Endodermal cell (in vitro differentiated cells): ENCODE measurements around the gene TMEM45B. TPM values are rescaled to one million over a fixed set of nuclear protein-coding genes. Genes with fewer than 3 reads are reported as not detected.

Source experiments
- DNase-seq: peaks from one replicate; pipeline ENCODE4 v3.0.0-alpha.2; 2017
- H3K27ac ChIP-seq: 2 replicates; pipeline ENCODE4 v1.5.1; 2013; ENCODE audit warnings: mild to moderate bottlenecking, low read depth, low read length, moderate library complexity
- H3K27me3 ChIP-seq: 2 replicates; pipeline ENCODE4 v1.6.1; 2013; ENCODE audit warnings: mild to moderate bottlenecking, low read length, moderate library complexity; ENCODE audit not compliant: insufficient read depth, control insufficient read depth, poor library complexity, severe bottlenecking
- H3K36me3 ChIP-seq: 2 replicates; pipeline ENCODE4 v1.7.0; 2013; ENCODE audit warnings: mild to moderate bottlenecking, low read length, moderate library complexity; ENCODE audit not compliant: control insufficient read depth, insufficient read depth
- H3K4me1 ChIP-seq: one replicate; pipeline ENCODE4 v1.7.0; 2013; ENCODE audit warnings: low read length; ENCODE audit not compliant: control insufficient read depth, insufficient read depth
- H3K4me3 ChIP-seq: 2 replicates; pipeline ENCODE4 v1.5.1; 2013; ENCODE audit warnings: mild to moderate bottlenecking, low read length, moderate library complexity
- H3K9ac ChIP-seq: 2 replicates; pipeline ENCODE4 v1.6.1; 2013; ENCODE audit warnings: mild to moderate bottlenecking, low read length, moderate library complexity; ENCODE audit not compliant: poor library complexity, severe bottlenecking; ENCODE audit errors: extremely low read depth
- H3K9me3 ChIP-seq: 2 replicates; pipeline ENCODE4 v1.6.1; 2013; ENCODE audit warnings: mild to moderate bottlenecking, low read length, moderate library complexity; ENCODE audit not compliant: control insufficient read depth
- H3K27ac Mint-ChIP-seq: 2 replicates; pipeline ENCODE4 v1.8.0; 2020; ENCODE audit warnings: mixed read lengths
- H3K27me3 Mint-ChIP-seq: 2 replicates; pipeline ENCODE4 v1.8.0; 2021; ENCODE audit warnings: mild to moderate bottlenecking, mixed read lengths; ENCODE audit not compliant: insufficient read depth
- H3K36me3 Mint-ChIP-seq: 2 replicates; pipeline ENCODE4 v1.8.0; 2020; ENCODE audit warnings: low read depth, mixed read lengths
- H3K4me1 Mint-ChIP-seq: 2 replicates; pipeline ENCODE4 v1.8.0; 2020; ENCODE audit warnings: mixed read lengths
- H3K4me3 Mint-ChIP-seq: 2 replicates; pipeline ENCODE4 v1.8.0; 2020; ENCODE audit warnings: mild to moderate bottlenecking, moderate library complexity, mixed read lengths
- H3K9me3 Mint-ChIP-seq: 2 replicates; pipeline ENCODE4 v1.8.0; 2020; ENCODE audit warnings: mild to moderate bottlenecking, mixed read lengths
- CTCF ChIP-seq: fragments of 200-600 bp; sonication (generic); conservative IDR thresholded peaks from 2 replicates; pipeline ENCODE4 v1.5.0; 2021; ENCODE audit warnings: antibody characterized with exemption, mild to moderate bottlenecking
- WGBS, 2 experiments: methylation state at CpG; one replicate each; pipeline versions ENCODE4 v1.1.5 to v1.1.7; 2013; ENCODE audit warnings: missing lambda C conversion rate in 2 of 2, mixed read lengths in 1 of 2; ENCODE audit not compliant: insufficient coverage in 1 of 2, insufficient read length in 1 of 2; 5-methylcytosine and 5-hydroxymethylcytosine counted together
- total RNA-seq, 2 donors: library from RNA; stranded (reverse); fragmentation: NEBNext Ultra II Directional in 1 of 2; extraction: Animal tissue kit (Norgen Biotek cat#: 25700) in 1 of 2; gene quantifications; 2 replicates in 1 of 2; 3 replicates in 1 of 2; pipeline ENCODE4 v1.2.1, GENCODE V29; 2021

Gene TMEM45B
- total RNA-seq, 2 donors from 2014 or later, result not detected

DNA sequence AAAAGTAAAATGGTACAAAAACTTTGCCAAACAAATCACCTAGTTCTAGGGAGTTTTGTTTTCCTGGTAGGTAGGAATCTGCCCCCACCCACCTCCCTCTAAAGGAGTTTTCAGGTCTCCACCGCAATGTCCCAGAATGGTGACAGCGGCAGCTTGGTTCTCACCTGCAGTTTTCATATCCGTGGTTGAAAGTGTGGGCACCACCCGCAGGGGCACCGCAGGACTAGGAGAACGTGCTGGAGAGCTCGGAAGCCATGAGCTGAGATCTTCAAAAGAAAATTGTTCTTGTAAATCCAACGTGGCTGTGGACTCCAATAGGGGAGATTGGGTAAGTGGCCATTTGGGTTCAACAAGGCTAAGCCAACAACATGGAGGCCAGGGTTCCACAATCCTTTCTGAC lies 68.9 kb downstream of the TMEM45B start:
- 96 to 100% methylated on average over 4 to 8 of the region's 8 CpGs for WGBS, 2 experiments
- H3K4me1 Mint-ChIP-seq, result no peaks in the 10 kb centered on the region
- no peaks in the 10 kb centered on the region for H3K27me3 ChIP-seq
- H3K27ac Mint-ChIP-seq, result no peak overlapping the region
- H3K36me3 ChIP-seq, result peaks cover 91% of the 10 kb centered on the region
- H3K27ac ChIP-seq, result no peak overlapping the region
- H3K4me1 ChIP-seq, result no peaks in the 10 kb centered on the region
- no peak for TF ChIP-seq CTCF
- H3K4me3 ChIP-seq, result no peak overlapping the region
- no peaks in the 10 kb centered on the region for H3K9me3 ChIP-seq
- H3K36me3 Mint-ChIP-seq, result peaks cover 87% of the 10 kb centered on the region
- H3K9ac ChIP-seq, result no peak overlapping the region
- no peaks in the 10 kb centered on the region for H3K9me3 Mint-ChIP-seq
- DNase-seq, result no peak
- H3K27me3 Mint-ChIP-seq, result no peaks in the 10 kb centered on the region
- no peak overlapping the region for H3K4me3 Mint-ChIP-seq

DNA sequence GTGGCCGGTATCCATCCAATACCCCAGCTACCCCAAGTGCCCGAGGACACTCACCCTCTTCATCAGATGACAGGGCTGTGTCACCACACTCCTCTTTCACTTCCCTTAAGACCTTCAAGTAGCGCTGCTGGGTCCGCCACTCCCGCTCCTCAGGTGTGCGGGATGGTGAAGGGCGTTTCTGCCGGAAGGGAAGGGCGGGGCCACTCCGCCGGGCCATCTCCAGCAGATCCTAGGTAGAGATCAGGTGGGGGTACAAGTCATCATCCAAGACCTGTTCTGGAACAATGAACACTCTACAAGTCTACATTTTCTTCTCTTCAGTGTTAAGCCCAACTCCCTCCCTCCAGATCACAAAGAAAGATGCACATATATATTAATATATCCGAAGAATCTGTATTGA lies 69.7 kb downstream of the TMEM45B start:
- Histone ChIP-seq H3K4me1 (no peaks in the 10 kb centered on the region), H3K4me3 (no peak overlapping the region), H3K27me3 (no peaks in the 10 kb centered on the region), H3K36me3 (peaks cover 92% of the 10 kb centered on the region), H3K9me3 (no peaks in the 10 kb centered on the region), H3K27ac (no peak overlapping the region), H3K9ac (no peak overlapping the region)
- peaks cover 90% of the 10 kb centered on the region for H3K36me3 Mint-ChIP-seq
- 96% methylated on average over 5 to 11 of the region's 12 CpGs for WGBS, 2 experiments
- TF ChIP-seq CTCF, result no peak
- no peak for DNase-seq
- no peak overlapping the region for H3K4me3 Mint-ChIP-seq
- no peaks in the 10 kb centered on the region for H3K4me1 Mint-ChIP-seq
- no peaks in the 10 kb centered on the region for H3K9me3 Mint-ChIP-seq
- no peaks in the 10 kb centered on the region for H3K27me3 Mint-ChIP-seq
- no peak overlapping the region for H3K27ac Mint-ChIP-seq

DNA sequence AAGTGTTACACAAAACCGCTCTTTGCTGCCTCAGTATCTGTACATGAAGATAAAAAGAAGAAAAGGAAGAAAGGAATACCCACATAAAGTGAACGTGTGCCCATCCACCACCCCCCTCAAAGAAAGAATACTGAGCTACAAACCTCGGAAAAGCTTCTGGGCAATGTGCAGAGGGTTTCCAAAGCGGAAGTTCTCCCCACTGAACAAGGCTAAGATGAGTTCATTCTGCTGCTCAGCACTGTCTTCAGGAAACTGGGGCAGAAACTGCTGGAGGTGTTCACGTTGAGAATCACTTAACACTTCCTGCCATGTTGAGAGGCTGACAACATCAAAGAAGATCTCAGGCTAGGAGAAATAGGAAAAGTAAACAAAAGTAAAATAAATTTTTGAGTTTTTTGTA lies 72.8 kb downstream of the TMEM45B start:
- no peaks in the 10 kb centered on the region for H3K27me3 Mint-ChIP-seq
- no peak overlapping the region for H3K27ac ChIP-seq
- no peak overlapping the region for H3K27ac Mint-ChIP-seq
- no peak for TF ChIP-seq CTCF
- no peaks in the 10 kb centered on the region for H3K4me1 Mint-ChIP-seq
- DNase-seq, result no peak
- H3K27me3 ChIP-seq, result no peaks in the 10 kb centered on the region
- no peaks in the 10 kb centered on the region for H3K4me1 ChIP-seq
- WGBS, 2 experiments, result 90 to 94% methylated on average over 2 to 5 of the region's 5 CpGs
- no peak overlapping the region for H3K9ac ChIP-seq
- no peak overlapping the region for H3K4me3 Mint-ChIP-seq
- H3K36me3 ChIP-seq, result peaks cover 89% of the 10 kb centered on the region
- no peaks in the 10 kb centered on the region for H3K9me3 ChIP-seq
- no peaks in the 10 kb centered on the region for H3K9me3 Mint-ChIP-seq
- H3K4me3 ChIP-seq, result no peak overlapping the region
- H3K36me3 Mint-ChIP-seq, result peaks cover 82% of the 10 kb centered on the region
